ENCODE measurements around the gene RGL1.
A peak's percentile ranks its signal among the peaks of the same experiment; 100 is the strongest.

The RGL1 gene

GRCh38 chr1:183777328-183777727 is 27.6 kb upstream of the RGL1 start:
- in situ Hi-C loops (cut with HindIII; ENCODE audit: low sequenced_read_pairs) = no loop called here
- H3K4me3 ChIP-seq (ENCODE audit: low read depth, low read length) = no peak overlapping the region
- TF ChIP-seq, protein P1, sequence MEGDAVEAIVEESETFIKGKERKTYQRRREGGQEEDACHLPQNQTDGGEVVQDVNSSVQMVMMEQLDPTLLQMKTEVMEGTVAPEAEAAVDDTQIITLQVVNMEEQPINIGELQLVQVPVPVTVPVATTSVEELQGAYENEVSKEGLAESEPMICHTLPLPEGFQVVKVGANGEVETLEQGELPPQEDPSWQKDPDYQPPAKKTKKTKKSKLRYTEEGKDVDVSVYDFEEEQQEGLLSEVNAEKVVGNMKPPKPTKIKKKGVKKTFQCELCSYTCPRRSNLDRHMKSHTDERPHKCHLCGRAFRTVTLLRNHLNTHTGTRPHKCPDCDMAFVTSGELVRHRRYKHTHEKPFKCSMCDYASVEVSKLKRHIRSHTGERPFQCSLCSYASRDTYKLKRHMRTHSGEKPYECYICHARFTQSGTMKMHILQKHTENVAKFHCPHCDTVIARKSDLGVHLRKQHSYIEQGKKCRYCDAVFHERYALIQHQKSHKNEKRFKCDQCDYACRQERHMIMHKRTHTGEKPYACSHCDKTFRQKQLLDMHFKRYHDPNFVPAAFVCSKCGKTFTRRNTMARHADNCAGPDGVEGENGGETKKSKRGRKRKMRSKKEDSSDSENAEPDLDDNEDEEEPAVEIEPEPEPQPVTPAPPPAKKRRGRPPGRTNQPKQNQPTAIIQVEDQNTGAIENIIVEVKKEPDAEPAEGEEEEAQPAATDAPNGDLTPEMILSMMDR (IDR thresholded peaks at IDR 0.05; ENCODE audit: low read depth, low read length, missing control alignments) = no peak
- DNase-seq (ENCODE audit: low read depth) = no peak

DNA sequence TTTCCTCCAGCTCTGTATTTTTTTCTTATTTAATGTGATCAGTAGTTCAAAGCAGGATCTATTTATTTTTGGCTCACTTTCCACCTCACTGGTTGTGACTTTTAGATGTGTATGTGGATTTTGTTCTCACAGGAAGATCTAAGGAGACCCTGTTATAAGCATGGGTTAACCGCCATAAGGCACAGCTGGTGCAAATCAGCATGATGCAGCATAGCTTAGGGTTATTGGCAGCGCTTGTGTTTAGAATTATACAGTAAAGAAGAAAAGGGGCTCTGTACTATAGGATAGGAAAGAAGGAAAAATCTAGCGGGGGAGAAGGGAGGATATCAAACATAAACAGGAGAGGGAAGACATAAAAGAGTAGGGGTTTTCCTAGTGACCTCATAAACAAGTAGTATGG is 26.9 kb upstream of the RGL1 start:
- TF ChIP-seq, protein P1 (IDR thresholded peaks at IDR 0.05; ENCODE audit: low read depth, low read length, missing control alignments) = no peak
- DNase-seq (ENCODE audit: low read depth) = peak; percentile 18
- no peak overlapping the region for H3K4me3 ChIP-seq (ENCODE audit: low read depth, low read length)
- in situ Hi-C loops (cut with HindIII; ENCODE audit: low sequenced_read_pairs) = no loop called here

GRCh38 chr1:183778568-183779433 is 26.1 kb upstream of the RGL1 start:
- H3K4me3 ChIP-seq (ENCODE audit: low read depth, low read length) = no peak overlapping the region
- in situ Hi-C loops (cut with HindIII; ENCODE audit: low sequenced_read_pairs) = no loop called here
- DNase-seq (ENCODE audit: low read depth) = no peak
- TF ChIP-seq, protein P1 (IDR thresholded peaks at IDR 0.05; ENCODE audit: low read depth, low read length, missing control alignments) = no peak

DNA sequence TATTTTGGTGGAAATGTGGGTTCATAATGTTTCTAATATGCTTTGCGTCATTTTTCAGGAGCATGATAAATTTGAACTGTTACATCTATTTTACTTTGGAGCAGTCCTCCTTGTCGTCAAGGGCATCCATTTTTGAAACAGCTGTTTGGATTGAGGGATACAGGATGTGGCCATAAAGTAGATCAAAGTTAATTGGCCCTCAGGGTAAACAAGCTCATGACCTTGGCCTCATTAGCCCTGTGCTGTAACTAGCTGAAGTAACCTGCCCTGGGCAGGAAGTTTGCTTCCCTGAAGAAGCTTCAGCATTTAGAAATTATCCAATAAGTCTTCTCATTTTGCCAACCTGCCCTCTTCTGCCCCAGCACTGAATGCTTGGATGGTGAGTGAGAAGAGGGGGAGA is 24.8 kb upstream of the RGL1 start:
- TF ChIP-seq, protein P1 (IDR thresholded peaks at IDR 0.05; ENCODE audit: low read depth, low read length, missing control alignments) = no peak
- no peak for DNase-seq (ENCODE audit: low read depth)
- in situ Hi-C loops (cut with HindIII; ENCODE audit: low sequenced_read_pairs) = no loop called here
- H3K4me3 ChIP-seq (ENCODE audit: low read depth, low read length) = no peak overlapping the region

GRCh38 chr1:183780757-183781156 is 24.2 kb upstream of the RGL1 start:
- DNase-seq (ENCODE audit: low read depth) = peak; percentile 77
- TF ChIP-seq, protein P1 (IDR thresholded peaks at IDR 0.05; ENCODE audit: low read depth, low read length, missing control alignments) = no peak
- H3K4me3 ChIP-seq (ENCODE audit: low read depth, low read length) = no peak overlapping the region
- in situ Hi-C loops (cut with HindIII; ENCODE audit: low sequenced_read_pairs) = no loop called here

- in situ Hi-C loops (cut with HindIII; ENCODE audit: low sequenced_read_pairs) = no loop called here
- no peak overlapping the region for H3K4me3 ChIP-seq (ENCODE audit: low read depth, low read length)
- TF ChIP-seq, protein P1 (IDR thresholded peaks at IDR 0.05; ENCODE audit: low read depth, low read length, missing control alignments) = no peak
- DNase-seq (ENCODE audit: low read depth) = no peak
These were observed 21.6 kb upstream of the RGL1 start for GRCh38 chr1:183783342-183783741.
